ENCODE results near the gene BCL10.

The BCL10 gene

DNA sequence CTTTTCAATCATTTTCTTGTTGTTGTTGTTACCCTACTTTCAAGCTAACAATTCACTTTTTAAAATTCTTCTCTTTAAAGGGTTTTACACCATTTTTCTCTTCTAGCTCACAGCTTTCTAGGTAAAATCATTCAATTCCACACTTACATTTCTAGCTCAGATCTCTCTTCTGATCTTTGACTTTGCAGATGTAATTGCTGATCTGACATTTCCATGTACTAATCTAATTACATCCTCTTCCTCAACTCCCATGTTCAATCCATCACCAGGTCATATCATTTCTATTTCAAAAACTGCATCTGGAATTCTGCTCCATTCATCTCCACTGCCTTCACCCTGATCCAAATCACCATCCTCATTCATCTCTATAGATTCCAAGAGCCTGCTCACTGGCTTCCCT, 3.0 kb downstream of the BCL10 start:
- TF ChIP-seq CTCF (IDR thresholded peaks at IDR 0.05; ENCODE audit: borderline replicate concordance, insufficient read depth, low read depth, low read length) = no peak
- no peak overlapping the region for H3K4me3 ChIP-seq (ENCODE audit: low read depth, low read length)

GRCh38 chr1:85268801-85269585, 7.4 kb downstream of the BCL10 start:
- no peak for TF ChIP-seq CTCF (IDR thresholded peaks at IDR 0.05; ENCODE audit: borderline replicate concordance, insufficient read depth, low read depth, low read length)
- H3K4me3 ChIP-seq (ENCODE audit: low read depth, low read length) = no peak overlapping the region

- TF ChIP-seq CTCF (IDR thresholded peaks at IDR 0.05; ENCODE audit: borderline replicate concordance, insufficient read depth, low read depth, low read length) = no peak
- H3K4me3 ChIP-seq (ENCODE audit: low read depth, low read length) = no peak overlapping the region
These were observed 9.1 kb downstream of the BCL10 start for GRCh38 chr1:85267313-85267712.

DNA sequence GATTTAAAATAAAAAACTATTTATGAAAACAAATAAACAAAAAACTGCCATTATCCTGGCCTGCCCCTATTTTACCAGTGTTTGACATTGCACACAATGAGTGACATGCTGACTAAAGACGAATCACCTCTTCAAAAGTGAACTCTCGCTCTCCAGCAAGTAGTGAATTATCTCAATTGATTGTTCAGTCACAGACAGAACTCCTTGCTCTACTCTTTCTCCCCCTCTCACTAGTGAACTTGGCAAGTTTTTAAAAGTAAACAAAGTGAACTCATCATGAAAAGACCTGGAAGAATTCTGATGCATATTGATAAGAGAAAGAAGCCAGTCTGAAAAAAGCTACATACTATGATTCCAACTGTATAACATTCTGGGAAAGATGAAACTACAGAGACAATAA, 12.3 kb downstream of the BCL10 start:
- TF ChIP-seq CTCF (IDR thresholded peaks at IDR 0.05; ENCODE audit: borderline replicate concordance, insufficient read depth, low read depth, low read length) = no peak
- no peak overlapping the region for H3K4me3 ChIP-seq (ENCODE audit: low read depth, low read length)

- H3K4me3 ChIP-seq (ENCODE audit: low read depth, low read length) = no peak overlapping the region
- TF ChIP-seq CTCF (IDR thresholded peaks at IDR 0.05; ENCODE audit: borderline replicate concordance, insufficient read depth, low read depth, low read length) = no peak
These were observed 13.4 kb downstream of the BCL10 start for GRCh38 chr1:85262985-85263384.

DNA sequence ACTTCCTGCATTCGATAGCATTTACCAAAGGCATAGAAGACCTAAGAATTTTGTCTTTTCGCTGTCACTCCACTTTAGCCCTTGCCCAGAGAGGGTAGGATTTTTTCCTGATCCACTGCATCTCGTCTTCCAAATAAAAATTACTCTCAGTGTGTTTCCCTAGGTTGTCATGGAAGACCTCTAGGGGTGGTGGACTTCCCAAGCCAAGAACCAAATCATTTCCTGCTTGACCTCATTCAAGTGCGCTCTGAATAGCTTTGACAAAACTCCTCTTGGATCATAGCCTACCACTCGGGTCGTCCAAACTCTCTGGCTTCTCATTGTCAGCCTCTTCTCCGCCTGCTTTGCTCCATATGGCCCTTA, 16.5 kb downstream of the BCL10 start:
- TF ChIP-seq CTCF (IDR thresholded peaks at IDR 0.05; ENCODE audit: borderline replicate concordance, insufficient read depth, low read depth, low read length) = no peak
- H3K4me3 ChIP-seq (ENCODE audit: low read depth, low read length) = peak overlapping the region; percentile 11

- TF ChIP-seq CTCF (IDR thresholded peaks at IDR 0.05; ENCODE audit: borderline replicate concordance, insufficient read depth, low read depth, low read length) = peak; percentile 97
- peak within 1 kb of the TSS; percentile 94 for H3K4me3 ChIP-seq (ENCODE audit: low read depth, low read length)
These were observed 17.1 kb downstream of the BCL10 start, which contains the start of gene C1orf52 for GRCh38 chr1:85259118-85259911. TSS of gene C1orf52 (minus strand) at chr1:85259662. CDS start at chr1:85259633, 29 bp downstream.

Data from GM12875 (cell line).